SIG-M5 (cell line): ENCODE results near the gene RNF138.
"Not testable (repeated sequence)": the region's sequence is repeated elsewhere in the genome, so short reads cannot be mapped to it uniquely, and the experiment has no call there.

ENCODE experiments used
- DNase-seq: peaks from one replicate; lab custom pipeline; 2025; lab: John Stamatoyannopoulos, UW

RNF138 gene

DNA sequence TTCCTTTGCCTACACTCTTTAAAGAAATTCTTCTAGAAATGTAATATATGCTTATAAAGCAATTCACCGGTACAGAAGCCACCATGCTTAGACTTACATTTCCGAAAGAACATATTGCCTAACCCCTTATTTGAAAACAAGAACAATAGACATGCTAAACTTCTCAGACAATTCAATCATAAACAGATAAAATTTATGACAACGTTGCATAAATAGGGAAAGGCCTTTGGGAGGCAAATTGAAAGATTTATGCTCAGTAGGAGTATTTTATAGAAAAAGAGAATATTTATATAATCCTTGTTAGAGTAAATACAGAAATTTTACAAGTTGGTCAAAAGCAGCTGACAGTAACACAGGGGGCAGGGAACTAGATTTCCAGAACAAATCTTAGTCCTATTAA lies 82.0 kb downstream of the RNF138 start:
- no peak for DNase-seq

- no peak for DNase-seq
These were observed 83.0 kb downstream of the RNF138 start for GRCh38 chr18:32174719-32175118.

DNA sequence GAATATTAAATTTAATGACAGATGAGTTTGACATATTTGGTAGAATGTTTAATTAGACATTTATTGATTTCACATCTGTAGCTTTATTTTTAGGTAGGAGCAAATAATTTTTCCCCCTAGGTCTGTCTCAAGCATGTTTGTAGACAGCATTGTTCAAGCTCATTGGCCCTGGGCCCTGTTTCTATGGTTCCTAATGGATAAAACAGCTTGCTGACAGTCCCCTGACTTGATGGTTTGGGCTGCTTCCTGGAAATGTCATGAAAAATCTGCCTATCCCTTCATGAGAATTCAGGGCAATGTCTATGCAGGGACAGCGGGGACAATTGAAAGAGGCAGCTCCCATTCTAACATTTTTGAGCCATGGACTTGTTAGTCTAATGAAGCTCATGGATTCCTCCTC lies 83.6 kb downstream of the RNF138 start:
- DNase-seq: no peak

DNA sequence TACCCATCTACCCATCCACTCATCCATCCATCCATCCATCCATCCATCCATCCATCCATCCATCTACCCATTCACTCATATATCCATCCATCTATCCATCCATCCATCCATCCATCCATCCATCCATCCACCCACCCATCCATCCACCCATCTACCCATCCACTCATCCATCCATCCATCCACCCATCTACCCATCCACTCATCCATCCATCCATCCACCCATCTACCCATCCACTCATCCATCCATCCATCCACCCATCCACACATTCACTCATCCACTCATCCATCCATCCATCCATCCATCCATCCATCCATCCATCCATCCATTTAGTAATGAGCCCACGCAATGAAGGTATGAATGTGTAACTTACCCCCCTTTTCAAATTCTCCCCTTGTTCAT lies 85.1 kb downstream of the RNF138 start:
- not testable (repeated sequence) for DNase-seq

DNA sequence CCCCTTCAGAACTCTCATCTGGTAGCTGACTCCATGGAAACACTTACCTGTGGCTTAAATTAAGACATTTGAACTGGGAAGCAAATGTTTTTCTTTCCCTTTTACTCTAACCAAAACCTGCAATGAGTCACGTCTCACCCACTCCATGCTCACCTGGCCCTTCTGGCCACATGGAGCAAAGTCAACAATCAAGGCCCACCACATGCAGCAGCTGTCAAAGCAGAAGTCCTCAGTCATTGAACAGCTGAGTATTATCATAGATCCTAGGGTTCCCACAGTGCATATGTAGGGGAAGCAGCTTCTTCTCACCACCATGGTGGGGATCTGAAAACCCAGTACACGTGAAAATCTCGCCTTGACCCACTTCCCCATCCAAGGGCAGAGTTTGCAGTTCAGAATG lies 85.9 kb downstream of the RNF138 start:
- DNase-seq: no peak
